ENCODE data around the gene NKX2-4. TPM values are rescaled to one million over a fixed set of nuclear protein-coding genes. Genes with fewer than 3 reads are reported as not detected.

The NKX2-4 gene
- total and polyA plus RNA-seq, 2 experiments from 2014 or later: not detected

- H3K27me3 ChIP-seq (replicated peaks; ENCODE audit: insufficient read depth): no peaks in the 10 kb centered on the region
- WGBS, 2 experiments (ENCODE audit: low coverage in 1 of 2, low lambda C conversion rate in 2 of 2, missing lambda C conversion rate in 2 of 2): 87 to 91% methylated on average over 9 of the region's 9 CpGs
- no peak overlapping the region for H2AFZ ChIP-seq
- no peak overlapping the region for H3K4me2 ChIP-seq (ENCODE audit: unreplicated experiment)
- H3K79me2 ChIP-seq (ENCODE audit: insufficient read depth): peaks cover 92% of the 10 kb centered on the region
- TF ChIP-seq EZH2 (IDR thresholded peaks at IDR 0.05; ENCODE audit: insufficient read depth, poor library complexity, severe bottlenecking): no peak
- TF ChIP-seq EZH2phosphoT487 (IDR thresholded peaks at IDR 0.05; ENCODE audit: insufficient read depth, low read depth): no peak
- H3K27ac ChIP-seq: no peak overlapping the region
- peaks cover 19% of the 10 kb centered on the region; the same call in 1 of the 2 replicates for H3F3A ChIP-seq (ENCODE audit: insufficient read depth)
- peaks cover 14% of the 10 kb centered on the region; the same call in 1 of the 2 replicates for H3K36me3 ChIP-seq (ENCODE audit: low read depth)
- in situ Hi-C loops (cut with MboI): no loop called here
- H3K9me2 ChIP-seq (ENCODE audit: insufficient read depth): no peaks in the 10 kb centered on the region
- H3K9ac ChIP-seq: no peak overlapping the region
- DNase-seq: no peak
- H3K4me3 ChIP-seq: no peak overlapping the region
- 0 out of 2 replicates have a peak, but pooled peaks cover 2% of the 10 kb centered on the region for H3K4me1 ChIP-seq (ENCODE audit: insufficient read depth)
- H4K20me1 ChIP-seq (ENCODE audit: insufficient read depth): 0 out of 2 replicates have a peak, but pooled peaks cover 2% of the 10 kb centered on the region
- no peaks in the 10 kb centered on the region for H3K9me3 ChIP-seq (ENCODE audit: low read depth)
Observed at GRCh38 chr20:21377701-21378100, 19.6 kb downstream of the NKX2-4 start.

DNA sequence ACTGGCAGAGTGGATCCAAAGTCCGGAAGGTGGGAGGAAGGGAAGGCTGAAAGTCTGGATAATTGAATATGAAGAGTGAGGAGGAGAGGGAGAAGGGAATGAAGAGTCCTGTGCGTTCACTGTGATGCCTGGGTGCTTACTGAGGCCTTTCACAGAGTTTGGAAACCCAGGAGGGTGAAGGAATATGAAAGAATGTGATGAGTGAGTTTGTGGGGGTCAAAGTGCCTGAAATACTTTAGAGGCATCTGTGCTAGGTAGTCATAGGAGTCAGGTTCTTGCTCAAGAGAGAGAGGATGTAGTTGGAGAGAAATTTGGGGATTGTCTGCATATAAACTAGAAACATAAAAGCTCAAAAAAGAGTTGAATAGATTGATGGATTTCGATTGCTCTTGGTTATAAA is 20.7 kb downstream of the NKX2-4 start:
- WGBS, 2 experiments (ENCODE audit: low coverage in 1 of 2, low lambda C conversion rate in 2 of 2, missing lambda C conversion rate in 2 of 2): 95 to 98% methylated on average over 3 of the region's 3 CpGs
- peaks cover 100% of the 10 kb centered on the region for H3K79me2 ChIP-seq (ENCODE audit: insufficient read depth)

DNA sequence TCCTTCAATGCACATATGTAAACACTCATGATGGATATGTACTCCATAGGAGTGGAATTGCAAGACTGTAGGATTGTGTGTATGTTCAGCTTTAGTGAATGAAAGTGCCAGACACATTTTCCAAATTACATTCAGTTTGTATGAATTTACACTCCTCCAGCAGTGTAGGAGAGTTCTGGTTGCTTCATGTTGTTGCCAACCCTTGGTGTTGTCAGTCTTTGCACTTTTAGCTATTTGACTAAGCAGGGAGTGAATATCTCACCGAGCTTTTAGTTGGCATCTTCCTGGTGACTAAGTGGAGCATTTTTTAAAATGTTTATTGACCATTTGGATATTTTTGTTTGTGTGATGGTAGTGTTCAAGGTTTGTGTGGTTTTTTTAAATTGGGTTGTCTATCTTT is 23.9 kb downstream of the NKX2-4 start:
- Histone ChIP-seq H3K27ac (no peak overlapping the region), H3K27me3 (replicated peaks; ENCODE audit: insufficient read depth) (no peaks in the 10 kb centered on the region), H2AFZ (no peak overlapping the region), H3F3A (ENCODE audit: insufficient read depth) (peaks cover 9% of the 10 kb centered on the region; the same call in 1 of the 2 replicates), H3K9me2 (ENCODE audit: insufficient read depth) (no peaks in the 10 kb centered on the region), H3K79me2 (ENCODE audit: insufficient read depth) (peaks cover 98% of the 10 kb centered on the region), H3K4me1 (ENCODE audit: insufficient read depth) (no peaks in the 10 kb centered on the region), H4K20me1 (ENCODE audit: insufficient read depth) (0 out of 2 replicates have a peak, but pooled peaks cover 2% of the 10 kb centered on the region), H3K4me2 (ENCODE audit: unreplicated experiment) (no peak overlapping the region), H3K9ac (no peak overlapping the region), H3K9me3 (ENCODE audit: low read depth) (no peaks in the 10 kb centered on the region), H3K4me3 (no peak overlapping the region), H3K36me3 (ENCODE audit: low read depth) (peaks cover 10% of the 10 kb centered on the region; the same call in 1 of the 2 replicates)
- WGBS, 2 experiments (ENCODE audit: low coverage in 1 of 2, low lambda C conversion rate in 2 of 2, missing lambda C conversion rate in 2 of 2): 41 to 49% methylated on average over 1 of the region's 1 CpG
- no peak for TF ChIP-seq EZH2 (IDR thresholded peaks at IDR 0.05; ENCODE audit: insufficient read depth, poor library complexity, severe bottlenecking)
- TF ChIP-seq EZH2phosphoT487 (IDR thresholded peaks at IDR 0.05; ENCODE audit: insufficient read depth, low read depth): no peak
- in situ Hi-C loops (cut with MboI): no loop called here
- DNase-seq: no peak

More for the DNA sequence above, 20.7 kb downstream of the NKX2-4 start:
- H3K9ac ChIP-seq: no peak overlapping the region
- TF ChIP-seq EZH2 (IDR thresholded peaks at IDR 0.05; ENCODE audit: insufficient read depth, poor library complexity, severe bottlenecking) (no peak), EZH2phosphoT487 (IDR thresholded peaks at IDR 0.05; ENCODE audit: insufficient read depth, low read depth) (no peak)
- no peak overlapping the region for H3K27ac ChIP-seq
- in situ Hi-C loops (cut with MboI): no loop called here
- H3F3A ChIP-seq (ENCODE audit: insufficient read depth): peaks cover 19% of the 10 kb centered on the region; the same call in 1 of the 2 replicates
- H3K36me3 ChIP-seq (ENCODE audit: low read depth): peaks cover 4% of the 10 kb centered on the region; the same call in 1 of the 2 replicates
- H4K20me1 ChIP-seq (ENCODE audit: insufficient read depth): 0 out of 2 replicates have a peak, but pooled peaks cover 2% of the 10 kb centered on the region
- no peak overlapping the region for H3K4me2 ChIP-seq (ENCODE audit: unreplicated experiment)
- H3K4me3 ChIP-seq: no peak overlapping the region
- H3K9me2 ChIP-seq (ENCODE audit: insufficient read depth): no peaks in the 10 kb centered on the region
- no peak overlapping the region for H2AFZ ChIP-seq
- H3K9me3 ChIP-seq (ENCODE audit: low read depth): no peaks in the 10 kb centered on the region
- H3K4me1 ChIP-seq (ENCODE audit: insufficient read depth): 0 out of 2 replicates have a peak, but pooled peaks cover 2% of the 10 kb centered on the region
- DNase-seq: no peak
- no peaks in the 10 kb centered on the region for H3K27me3 ChIP-seq (replicated peaks; ENCODE audit: insufficient read depth)

- 93 to 96% methylated on average over 2 of the region's 2 CpGs for WGBS, 2 experiments (ENCODE audit: low coverage in 1 of 2, low lambda C conversion rate in 2 of 2, missing lambda C conversion rate in 2 of 2)
- Histone ChIP-seq H3K79me2 (ENCODE audit: insufficient read depth) (peaks cover 84% of the 10 kb centered on the region), H2AFZ (no peak overlapping the region), H3K9me3 (ENCODE audit: low read depth) (no peaks in the 10 kb centered on the region), H3K4me1 (ENCODE audit: insufficient read depth) (no peaks in the 10 kb centered on the region), H3K36me3 (ENCODE audit: low read depth) (peaks cover 15% of the 10 kb centered on the region; the same call in 1 of the 2 replicates), H3K4me2 (ENCODE audit: unreplicated experiment) (no peak overlapping the region), H3F3A (ENCODE audit: insufficient read depth) (0 out of 2 replicates have a peak, but pooled peaks cover 4% of the 10 kb centered on the region), H3K27ac (no peak overlapping the region), H4K20me1 (ENCODE audit: insufficient read depth) (no peaks in the 10 kb centered on the region), H3K27me3 (replicated peaks; ENCODE audit: insufficient read depth) (no peaks in the 10 kb centered on the region), H3K9ac (no peak overlapping the region), H3K9me2 (ENCODE audit: insufficient read depth) (no peaks in the 10 kb centered on the region), H3K4me3 (no peak overlapping the region)
- no peak for DNase-seq
- TF ChIP-seq EZH2phosphoT487 (IDR thresholded peaks at IDR 0.05; ENCODE audit: insufficient read depth, low read depth) (no peak), EZH2 (IDR thresholded peaks at IDR 0.05; ENCODE audit: insufficient read depth, poor library complexity, severe bottlenecking) (no peak)
- in situ Hi-C loops (cut with MboI): no loop called here
Observed at GRCh38 chr20:21372016-21372415, 25.3 kb downstream of the NKX2-4 start.
